Measurements from ENCODE around the gene ZNF880.
"Not testable (repeated sequence)": the region's sequence is repeated elsewhere in the genome, so short reads cannot be mapped to it uniquely, and the experiment has no call there.

ZNF880 gene

DNA sequence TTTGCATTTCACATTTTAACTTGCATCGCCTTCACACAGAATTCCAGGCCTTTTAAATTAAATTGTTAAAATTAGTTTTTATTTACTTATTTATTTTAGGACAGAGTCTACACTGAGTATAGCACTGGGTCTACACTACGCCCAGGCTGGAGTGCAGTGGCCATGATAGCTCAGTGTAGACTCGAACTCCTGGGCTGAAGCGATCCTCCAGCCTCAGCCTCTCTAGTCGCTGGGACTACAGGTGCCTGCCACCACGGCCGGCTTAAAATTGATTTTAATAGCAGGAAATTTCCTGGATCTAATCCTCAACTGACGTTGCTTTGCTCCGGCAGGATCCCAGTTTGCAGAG, 34.0 kb upstream of the ZNF880 start:
- H3K79me2 ChIP-seq (ENCODE audit: control insufficient read depth, low read length) = no peaks in the 10 kb centered on the region
- H3K4me3 ChIP-seq (ENCODE audit: low read length) = no peak overlapping the region
- H3K36me3 ChIP-seq (ENCODE audit: control insufficient read depth, low read length) = no peaks in the 10 kb centered on the region

DNA sequence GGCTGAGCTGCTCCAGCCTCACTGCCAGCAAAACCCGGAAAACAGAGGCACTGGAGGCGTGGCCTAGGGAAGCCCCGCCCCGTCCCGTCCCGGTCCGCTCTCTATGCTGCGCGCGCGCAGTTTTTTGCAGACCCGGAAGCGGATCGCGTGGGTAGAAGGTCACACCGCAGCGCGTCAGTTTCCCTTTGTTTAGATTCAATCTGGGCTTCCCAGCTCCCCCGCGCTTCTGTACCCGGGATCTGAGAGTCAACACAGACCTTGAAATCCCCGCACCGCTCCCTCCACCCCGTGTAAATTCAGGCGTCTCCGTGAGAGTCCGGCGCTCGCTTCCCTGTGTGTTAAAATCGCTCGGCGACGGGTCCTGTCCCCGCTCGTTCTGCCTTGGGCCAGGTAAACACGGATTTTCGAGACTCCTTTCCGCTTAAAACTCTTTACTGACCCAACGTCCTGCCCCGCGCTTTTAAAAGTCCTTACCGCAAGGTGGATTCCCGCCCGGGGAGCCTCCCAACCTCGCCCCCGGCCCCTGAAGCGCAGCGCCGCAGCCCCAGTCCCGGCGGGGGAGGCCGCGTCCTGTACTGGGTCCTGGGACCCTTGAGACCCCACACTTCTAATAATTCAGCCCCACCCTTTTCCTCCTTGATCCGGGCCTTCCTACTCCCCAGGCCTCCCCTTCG, 33.5 kb upstream of the ZNF880 start, which contains the start of gene ZNF610:
TSS of gene ZNF610 (plus strand) at position 127 of the 674 bp plus-strand sequence. CDS start 12,930 bp downstream, outside the sequence.
- TF ChIP-seq EZH2phosphoT487 (IDR thresholded peaks at IDR 0.05; ENCODE audit: borderline replicate concordance, low read length) = no peak
- TF ChIP-seq, protein P1, sequence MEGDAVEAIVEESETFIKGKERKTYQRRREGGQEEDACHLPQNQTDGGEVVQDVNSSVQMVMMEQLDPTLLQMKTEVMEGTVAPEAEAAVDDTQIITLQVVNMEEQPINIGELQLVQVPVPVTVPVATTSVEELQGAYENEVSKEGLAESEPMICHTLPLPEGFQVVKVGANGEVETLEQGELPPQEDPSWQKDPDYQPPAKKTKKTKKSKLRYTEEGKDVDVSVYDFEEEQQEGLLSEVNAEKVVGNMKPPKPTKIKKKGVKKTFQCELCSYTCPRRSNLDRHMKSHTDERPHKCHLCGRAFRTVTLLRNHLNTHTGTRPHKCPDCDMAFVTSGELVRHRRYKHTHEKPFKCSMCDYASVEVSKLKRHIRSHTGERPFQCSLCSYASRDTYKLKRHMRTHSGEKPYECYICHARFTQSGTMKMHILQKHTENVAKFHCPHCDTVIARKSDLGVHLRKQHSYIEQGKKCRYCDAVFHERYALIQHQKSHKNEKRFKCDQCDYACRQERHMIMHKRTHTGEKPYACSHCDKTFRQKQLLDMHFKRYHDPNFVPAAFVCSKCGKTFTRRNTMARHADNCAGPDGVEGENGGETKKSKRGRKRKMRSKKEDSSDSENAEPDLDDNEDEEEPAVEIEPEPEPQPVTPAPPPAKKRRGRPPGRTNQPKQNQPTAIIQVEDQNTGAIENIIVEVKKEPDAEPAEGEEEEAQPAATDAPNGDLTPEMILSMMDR (IDR thresholded peaks at IDR 0.05; ENCODE audit: low read depth, low read length, poor library complexity, severe bottlenecking) = no peak
- Histone ChIP-seq H3K27me3 (ENCODE audit: control insufficient read depth, low read length) (no peaks in the 10 kb centered on the region), H3K79me2 (ENCODE audit: control insufficient read depth, low read length) (no peaks in the 10 kb centered on the region), H3K4me1 (ENCODE audit: control insufficient read depth, low read length) (no peaks in the 10 kb centered on the region), H3F3A (ENCODE audit: control insufficient read depth, insufficient read depth) (no peaks in the 10 kb centered on the region), H3K4me2 (ENCODE audit: low read length) (no peak within 1 kb of the TSS), H3K36me3 (ENCODE audit: control insufficient read depth, low read length) (no peaks in the 10 kb centered on the region), H3K4me3 (ENCODE audit: low read length) (no peak within 1 kb of the TSS), H3K9me3 (ENCODE audit: control insufficient read depth, insufficient read depth, low read length) (peaks cover 12% of the 10 kb centered on the region; the same call in 1 of the 2 replicates), H3K9me2 (replicated peaks; ENCODE audit: control insufficient read depth, low read length) (no peaks in the 10 kb centered on the region), H4K20me1 (ENCODE audit: control insufficient read depth, insufficient read depth, low read depth, low read length) (no peaks in the 10 kb centered on the region), H3K27ac (ENCODE audit: low read depth, low read length) (no peak within 1 kb of the TSS)

More for the DNA sequence above, 34.0 kb upstream of the ZNF880 start:
- no peaks in the 10 kb centered on the region for H4K20me1 ChIP-seq (ENCODE audit: control insufficient read depth, insufficient read depth, low read depth, low read length)
- no peaks in the 10 kb centered on the region for H3K9me2 ChIP-seq (replicated peaks; ENCODE audit: control insufficient read depth, low read length)
- H3K4me2 ChIP-seq (ENCODE audit: low read length) = no peak overlapping the region
- no peak for TF ChIP-seq EZH2phosphoT487 (IDR thresholded peaks at IDR 0.05; ENCODE audit: borderline replicate concordance, low read length)
- TF ChIP-seq, protein P1 (IDR thresholded peaks at IDR 0.05; ENCODE audit: low read depth, low read length, poor library complexity, severe bottlenecking) = no peak
- H3K27me3 ChIP-seq (ENCODE audit: control insufficient read depth, low read length) = no peaks in the 10 kb centered on the region
- H3K27ac ChIP-seq (ENCODE audit: low read depth, low read length) = no peak overlapping the region
- no peaks in the 10 kb centered on the region for H3F3A ChIP-seq (ENCODE audit: control insufficient read depth, insufficient read depth)
- H3K9me3 ChIP-seq (ENCODE audit: control insufficient read depth, insufficient read depth, low read length) = peaks cover 17% of the 10 kb centered on the region; the same call in 1 of the 2 replicates
- no peaks in the 10 kb centered on the region for H3K4me1 ChIP-seq (ENCODE audit: control insufficient read depth, low read length)

DNA sequence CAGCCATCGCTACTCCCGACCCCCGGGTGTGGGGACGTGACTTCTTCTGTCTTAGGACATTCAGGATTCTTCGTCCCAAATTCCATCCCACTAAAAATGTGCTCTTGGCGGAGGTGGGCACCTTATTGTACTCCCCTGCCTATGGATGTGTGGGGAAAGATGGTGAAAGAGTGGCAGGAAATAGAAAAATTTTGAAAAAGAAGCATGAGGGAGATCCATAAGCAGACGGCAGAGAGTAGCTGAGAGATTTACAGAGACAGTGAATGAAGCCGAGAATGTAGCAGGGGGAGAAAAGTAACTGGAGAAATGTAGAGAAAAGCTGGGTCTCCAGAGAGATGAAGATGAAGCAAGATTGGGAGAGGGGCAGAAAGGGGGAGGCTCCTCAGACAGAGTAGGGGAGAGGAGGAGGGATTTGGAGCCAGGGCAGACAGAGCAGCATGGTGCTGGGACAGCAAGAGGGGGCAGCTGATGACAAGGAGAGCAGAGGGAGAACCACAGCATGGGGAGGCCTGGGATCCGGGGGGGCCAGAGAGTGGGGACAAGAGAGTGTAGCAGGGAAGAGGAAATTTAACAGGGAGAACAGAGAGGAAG, 32.8 kb upstream of the ZNF880 start:
- no peaks in the 10 kb centered on the region for H3F3A ChIP-seq (ENCODE audit: control insufficient read depth, insufficient read depth)
- H3K4me3 ChIP-seq (ENCODE audit: low read length) = no peak overlapping the region
- H3K4me2 ChIP-seq (ENCODE audit: low read length) = no peak overlapping the region
- H3K27me3 ChIP-seq (ENCODE audit: control insufficient read depth, low read length) = no peaks in the 10 kb centered on the region
- no peaks in the 10 kb centered on the region for H3K79me2 ChIP-seq (ENCODE audit: control insufficient read depth, low read length)
- H3K36me3 ChIP-seq (ENCODE audit: control insufficient read depth, low read length) = no peaks in the 10 kb centered on the region
- H4K20me1 ChIP-seq (ENCODE audit: control insufficient read depth, insufficient read depth, low read depth, low read length) = no peaks in the 10 kb centered on the region
- H3K9me3 ChIP-seq (ENCODE audit: control insufficient read depth, insufficient read depth, low read length) = peaks cover 6% of the 10 kb centered on the region; the same call in 1 of the 2 replicates
- TF ChIP-seq EZH2phosphoT487 (IDR thresholded peaks at IDR 0.05; ENCODE audit: borderline replicate concordance, low read length) = no peak
- TF ChIP-seq, protein P1 (IDR thresholded peaks at IDR 0.05; ENCODE audit: low read depth, low read length, poor library complexity, severe bottlenecking) = no peak
- H3K9me2 ChIP-seq (replicated peaks; ENCODE audit: control insufficient read depth, low read length) = no peaks in the 10 kb centered on the region
- H3K4me1 ChIP-seq (ENCODE audit: control insufficient read depth, low read length) = no peaks in the 10 kb centered on the region
- H3K27ac ChIP-seq (ENCODE audit: low read depth, low read length) = no peak overlapping the region

DNA sequence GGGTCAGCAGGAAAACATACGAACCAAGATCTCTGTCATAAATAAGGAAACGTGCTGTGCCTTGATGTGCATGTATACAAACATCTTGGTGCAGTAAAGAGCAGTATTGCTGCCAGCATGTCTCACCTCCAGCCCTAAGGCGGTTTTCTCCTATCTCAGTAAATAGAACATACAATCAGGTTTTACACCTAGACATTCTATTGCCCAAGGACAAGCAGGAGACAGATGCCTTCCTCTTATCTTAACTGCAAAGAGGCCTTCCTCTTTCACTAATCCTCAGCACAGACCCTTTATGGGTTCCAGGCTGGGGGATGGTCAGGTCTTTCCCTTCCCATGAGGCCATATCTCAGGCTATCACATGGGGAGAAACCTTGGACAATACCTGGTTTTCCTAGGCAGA, 30.7 kb upstream of the ZNF880 start:
- not testable (repeated sequence) for H4K20me1 ChIP-seq (ENCODE audit: control insufficient read depth, insufficient read depth, low read depth, low read length); H3F3A ChIP-seq (ENCODE audit: control insufficient read depth, insufficient read depth); H3K4me3 ChIP-seq (ENCODE audit: low read length); H3K36me3 ChIP-seq (ENCODE audit: control insufficient read depth, low read length); H3K9me3 ChIP-seq (ENCODE audit: control insufficient read depth, insufficient read depth, low read length); H3K4me1 ChIP-seq (ENCODE audit: control insufficient read depth, low read length); H3K4me2 ChIP-seq (ENCODE audit: low read length); H3K27ac ChIP-seq (ENCODE audit: low read depth, low read length); H3K27me3 ChIP-seq (ENCODE audit: control insufficient read depth, low read length); H3K79me2 ChIP-seq (ENCODE audit: control insufficient read depth, low read length); H3K9me2 ChIP-seq (replicated peaks; ENCODE audit: control insufficient read depth, low read length)

Measured in DOHH2 (cell line).